Measurements from ENCODE around the gene ITPR1.

ITPR1 gene

GRCh38 chr3:4864503-4864902, 371.4 kb downstream of the ITPR1 start:
- H3K27ac ChIP-seq: no peak overlapping the region
- TF ChIP-seq, protein P1, sequence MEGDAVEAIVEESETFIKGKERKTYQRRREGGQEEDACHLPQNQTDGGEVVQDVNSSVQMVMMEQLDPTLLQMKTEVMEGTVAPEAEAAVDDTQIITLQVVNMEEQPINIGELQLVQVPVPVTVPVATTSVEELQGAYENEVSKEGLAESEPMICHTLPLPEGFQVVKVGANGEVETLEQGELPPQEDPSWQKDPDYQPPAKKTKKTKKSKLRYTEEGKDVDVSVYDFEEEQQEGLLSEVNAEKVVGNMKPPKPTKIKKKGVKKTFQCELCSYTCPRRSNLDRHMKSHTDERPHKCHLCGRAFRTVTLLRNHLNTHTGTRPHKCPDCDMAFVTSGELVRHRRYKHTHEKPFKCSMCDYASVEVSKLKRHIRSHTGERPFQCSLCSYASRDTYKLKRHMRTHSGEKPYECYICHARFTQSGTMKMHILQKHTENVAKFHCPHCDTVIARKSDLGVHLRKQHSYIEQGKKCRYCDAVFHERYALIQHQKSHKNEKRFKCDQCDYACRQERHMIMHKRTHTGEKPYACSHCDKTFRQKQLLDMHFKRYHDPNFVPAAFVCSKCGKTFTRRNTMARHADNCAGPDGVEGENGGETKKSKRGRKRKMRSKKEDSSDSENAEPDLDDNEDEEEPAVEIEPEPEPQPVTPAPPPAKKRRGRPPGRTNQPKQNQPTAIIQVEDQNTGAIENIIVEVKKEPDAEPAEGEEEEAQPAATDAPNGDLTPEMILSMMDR (conservative IDR thresholded peaks at IDR 0.05; ENCODE audit: low read depth): no peak
- DNase-seq (ENCODE audit: low spot score): no peak
- ChIA-PET CTCF (no interaction called here), POLR2A (ENCODE audit: low non-redundant PET) (no interaction called here)

GRCh38 chr3:4865714-4866113, 372.6 kb downstream of the ITPR1 start:
- DNase-seq (ENCODE audit: low spot score): no peak

DNA sequence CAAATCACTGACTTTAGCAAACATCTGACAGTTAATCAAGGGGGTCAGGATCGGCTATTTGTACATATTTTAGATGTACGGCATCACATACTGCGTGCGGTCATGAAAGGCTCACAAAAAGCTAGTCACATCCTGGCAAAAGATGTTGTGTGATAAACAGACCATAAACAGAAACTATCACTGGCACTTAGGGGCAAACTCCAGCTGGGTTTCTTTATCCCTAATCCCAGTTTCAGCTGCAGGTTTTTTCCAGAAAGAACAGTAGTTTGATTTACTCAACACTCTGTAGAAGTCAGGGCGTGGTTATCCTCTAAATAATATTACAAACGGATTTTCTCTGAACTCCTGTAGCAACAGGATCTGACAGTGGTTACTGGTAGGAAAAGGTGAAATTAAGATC, 373.7 kb downstream of the ITPR1 start:
- H3K27ac ChIP-seq: no peak overlapping the region
- TF ChIP-seq, protein P1 (conservative IDR thresholded peaks at IDR 0.05; ENCODE audit: low read depth): no peak
- ChIA-PET POLR2A (ENCODE audit: low non-redundant PET) (no interaction called here), CTCF (interaction anchor here (0.5 to 0.6 kb wide), 4 partner anchors 16 to 255 kb away, joined by 3 to 4 read pairs (median 4); no protein-coding TSS in a partner anchor)
- DNase-seq (ENCODE audit: low spot score): no peak

More at GRCh38 chr3:4865714-4866113, 372.6 kb downstream of the ITPR1 start:
- no peak overlapping the region for H3K27ac ChIP-seq
- ChIA-PET POLR2A (ENCODE audit: low non-redundant PET) (no interaction called here), CTCF (no interaction called here)
- TF ChIP-seq, protein P1 (conservative IDR thresholded peaks at IDR 0.05; ENCODE audit: low read depth): no peak

DNA sequence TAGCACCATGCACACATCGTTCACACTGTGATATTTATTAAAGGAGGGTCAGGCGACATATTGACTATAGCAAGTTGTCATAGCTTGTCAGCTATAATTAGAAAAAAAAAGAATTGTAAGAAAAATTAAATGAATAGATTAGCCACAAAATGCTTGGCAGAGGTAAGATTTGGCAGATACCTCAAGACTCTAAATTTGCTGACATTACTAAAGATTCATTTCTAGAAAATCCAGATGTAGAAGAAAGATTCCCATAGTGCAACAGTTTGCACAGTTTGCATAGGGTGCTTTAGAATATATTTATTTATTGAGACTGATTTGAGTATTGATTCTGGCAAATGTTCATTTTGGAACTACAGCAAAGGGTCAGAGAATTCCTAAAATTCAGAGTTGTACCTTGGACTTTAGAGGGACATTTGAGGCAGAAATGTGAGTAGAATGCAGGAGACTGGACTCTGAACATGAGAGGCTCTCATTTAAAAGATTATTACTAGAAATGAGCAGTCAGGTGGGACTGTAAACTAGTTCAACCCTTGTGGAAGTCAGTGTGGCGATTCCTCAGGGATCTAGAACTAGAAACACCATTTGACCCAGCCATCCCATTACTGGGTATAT, 384.1 kb downstream of the ITPR1 start:
- POLR2A ChIA-PET (ENCODE audit: low non-redundant PET): no interaction called here

GRCh38 chr3:4880850-4881249, 387.7 kb downstream of the ITPR1 start:
- H3K27ac ChIP-seq: no peak overlapping the region
- no peak for DNase-seq (ENCODE audit: low spot score)
- POLR2A ChIA-PET (ENCODE audit: low non-redundant PET): no interaction called here
- CTCF ChIA-PET: no interaction called here
- TF ChIP-seq, protein P1 (conservative IDR thresholded peaks at IDR 0.05; ENCODE audit: low read depth): no peak

More for the DNA sequence above, 384.1 kb downstream of the ITPR1 start:
- DNase-seq (ENCODE audit: low spot score): no peak
- TF ChIP-seq, protein P1 (conservative IDR thresholded peaks at IDR 0.05; ENCODE audit: low read depth): no peak
- no peak overlapping the region for H3K27ac ChIP-seq
- CTCF ChIA-PET: no interaction called here

- POLR2A ChIA-PET (ENCODE audit: low non-redundant PET): no interaction called here
- CTCF ChIA-PET: no interaction called here
- no peak for DNase-seq (ENCODE audit: low spot score)
- TF ChIP-seq, protein P1 (conservative IDR thresholded peaks at IDR 0.05; ENCODE audit: low read depth): no peak
- H3K27ac ChIP-seq: no peak overlapping the region
Observed at GRCh38 chr3:4882548-4882947, 389.4 kb downstream of the ITPR1 start.
